Neural cell (in vitro differentiated cells): ENCODE measurements around the gene PLEKHH2. TPM values are rescaled to one million over a fixed set of nuclear protein-coding genes. Genes with fewer than 3 reads are reported as not detected.
A peak's percentile ranks its signal among the peaks of the same experiment; 100 is the strongest.

Experiments
- H2AFZ ChIP-seq: fragments of 200-600, 300-800 bp; sonication (generic), shearing (Covaris generic); 2 replicates; pipeline ENCODE4 v1.6.0; 2014; ENCODE audit warnings: low read depth, mild to moderate bottlenecking, antibody characterized with exemption, low read length, moderate library complexity
- H3F3A ChIP-seq: fragments of 200-600 bp; shearing (Covaris generic); 2 replicates; pipeline ENCODE4 v1.6.1; 2016; ENCODE audit warnings: mild to moderate bottlenecking, moderate library complexity, mixed read lengths, antibody characterized with exemption, low read length; ENCODE audit not compliant: insufficient read depth, poor library complexity, severe bottlenecking
- H3K27ac ChIP-seq: fragments of 200-600, 300-800 bp; sonication (generic), shearing (Covaris generic); 2 replicates; pipeline ENCODE4 v1.5.1; 2014; ENCODE audit warnings: mild to moderate bottlenecking, low read length, moderate library complexity
- H3K27me3 ChIP-seq: fragments of 300-800, 200-600 bp; sonication (generic), shearing (Covaris generic); 2 replicates; pipeline ENCODE4 v1.6.0; 2014; ENCODE audit warnings: mild to moderate bottlenecking, low read depth, low read length, moderate library complexity; ENCODE audit not compliant: insufficient read depth
- H3K36me3 ChIP-seq: fragments of 300-800, 200-600 bp; sonication (generic), shearing (Covaris generic); 2 replicates; pipeline ENCODE4 v1.5.1; 2014; ENCODE audit warnings: mild to moderate bottlenecking, antibody characterized with exemption, low read length, moderate library complexity; ENCODE audit not compliant: insufficient read depth
- H3K4me2 ChIP-seq: fragments of 300-800, 200-600 bp; sonication (generic), shearing (Covaris generic); 2 replicates; pipeline ENCODE4 v1.6.0; 2014; ENCODE audit warnings: mild to moderate bottlenecking, low read length
- H3K4me3 ChIP-seq: fragments of 300-800, 200-600 bp; sonication (generic), shearing (Covaris generic); 2 replicates; pipeline ENCODE4 v1.5.1; 2014; ENCODE audit warnings: mild to moderate bottlenecking, low read length, moderate library complexity
- H3K79me2 ChIP-seq: fragments of 200-600 bp; shearing (Covaris generic); replicated peaks from 2 replicates; pipeline ENCODE4 v1.6.0; 2014; ENCODE audit warnings: mild to moderate bottlenecking, low read length, moderate library complexity; ENCODE audit not compliant: insufficient read depth
- H3K9ac ChIP-seq: fragments of 300-800, 200-600 bp; sonication (generic), shearing (Covaris generic); 2 replicates; pipeline ENCODE4 v1.6.1; 2016; ENCODE audit warnings: mild to moderate bottlenecking, low read length, mixed read lengths
- H3K9me2 ChIP-seq: fragments of 200-600 bp; shearing (Covaris generic); 2 replicates; pipeline ENCODE4 v1.6.1; 2016; ENCODE audit warnings: mild to moderate bottlenecking, low read length, mixed read lengths; ENCODE audit not compliant: insufficient read depth
- H3K9me3 ChIP-seq: fragments of 200-600, 300-800 bp; sonication (generic), shearing (Covaris generic); 2 replicates; pipeline ENCODE4 v1.6.1; 2016; ENCODE audit warnings: mild to moderate bottlenecking, mixed run types, low read length, moderate library complexity, mixed read lengths
- H4K20me1 ChIP-seq: fragments of 200-600 bp; shearing (Covaris generic); 2 replicates; pipeline ENCODE4 v1.6.1; 2016; ENCODE audit warnings: mild to moderate bottlenecking, mixed run types; ENCODE audit not compliant: insufficient read depth
- EP300 ChIP-seq: fragments of 450-650 bp; conservative IDR thresholded peaks from 2 replicates; pipeline ENCODE4 v1.6.1; 2014; ENCODE audit warnings: antibody characterized with exemption, mild to moderate bottlenecking, moderate library complexity; ENCODE audit not compliant: poor library complexity, severe bottlenecking
- EZH2 ChIP-seq: fragments of 200-600, 300-800 bp; shearing (Covaris generic), sonication (generic); IDR thresholded peaks from 2 replicates; pipeline ENCODE4 v1.6.1; 2014; ENCODE audit warnings: antibody characterized with exemption, low read length, borderline replicate concordance, mild to moderate bottlenecking; ENCODE audit not compliant: insufficient read depth, poor library complexity, severe bottlenecking
- MXI1 ChIP-seq: fragments of 450-650 bp; conservative IDR thresholded peaks from 2 replicates; pipeline ENCODE4 v1.6.1; 2014; ENCODE audit warnings: antibody characterized with exemption, mild to moderate bottlenecking; ENCODE audit not compliant: poor library complexity, severe bottlenecking
- POLR2AphosphoS5 ChIP-seq: IDR thresholded peaks from 2 replicates; pipeline ENCODE4 v1.6.1; 2012
- RAD21 ChIP-seq: fragments of 450-650 bp; conservative IDR thresholded peaks from 2 replicates; pipeline ENCODE4 v1.6.1; 2014; ENCODE audit warnings: antibody characterized with exemption, mild to moderate bottlenecking, moderate library complexity
- SMC3 ChIP-seq: fragments of 450-650 bp; conservative IDR thresholded peaks from 2 replicates; pipeline ENCODE4 v1.6.1; 2014; ENCODE audit warnings: antibody characterized with exemption, mild to moderate bottlenecking, moderate library complexity; ENCODE audit not compliant: poor library complexity
- TAF1 ChIP-seq: IDR thresholded peaks from 2 replicates; pipeline ENCODE4 v1.6.1; 2012; ENCODE audit warnings: low read depth
- polyA plus RNA-seq: library from polyadenylated mRNA; depleted of rRNA; stranded (reverse); fragments of >200 nt; gene quantifications from 2 replicates; pipeline ENCODE4 v1.2.3, GENCODE V29; 2014
- TF ChIP-seq, protein P1 (sequence below): IDR thresholded peaks from 2 replicates; pipeline ENCODE4 v1.6.1; 2012; ENCODE audit warnings: borderline replicate concordance
- TF ChIP-seq, protein P2 (sequence below): fragments of 450-650 bp; IDR thresholded peaks from 2 replicates; pipeline ENCODE4 v1.5.1; 2014; ENCODE audit warnings: antibody characterized with exemption, mild to moderate bottlenecking, moderate library complexity; ENCODE audit not compliant: poor library complexity, severe bottlenecking

PLEKHH2 gene
- polyA plus RNA-seq, 1 donor from 2014 or later: 0.50 TPM

DNA sequence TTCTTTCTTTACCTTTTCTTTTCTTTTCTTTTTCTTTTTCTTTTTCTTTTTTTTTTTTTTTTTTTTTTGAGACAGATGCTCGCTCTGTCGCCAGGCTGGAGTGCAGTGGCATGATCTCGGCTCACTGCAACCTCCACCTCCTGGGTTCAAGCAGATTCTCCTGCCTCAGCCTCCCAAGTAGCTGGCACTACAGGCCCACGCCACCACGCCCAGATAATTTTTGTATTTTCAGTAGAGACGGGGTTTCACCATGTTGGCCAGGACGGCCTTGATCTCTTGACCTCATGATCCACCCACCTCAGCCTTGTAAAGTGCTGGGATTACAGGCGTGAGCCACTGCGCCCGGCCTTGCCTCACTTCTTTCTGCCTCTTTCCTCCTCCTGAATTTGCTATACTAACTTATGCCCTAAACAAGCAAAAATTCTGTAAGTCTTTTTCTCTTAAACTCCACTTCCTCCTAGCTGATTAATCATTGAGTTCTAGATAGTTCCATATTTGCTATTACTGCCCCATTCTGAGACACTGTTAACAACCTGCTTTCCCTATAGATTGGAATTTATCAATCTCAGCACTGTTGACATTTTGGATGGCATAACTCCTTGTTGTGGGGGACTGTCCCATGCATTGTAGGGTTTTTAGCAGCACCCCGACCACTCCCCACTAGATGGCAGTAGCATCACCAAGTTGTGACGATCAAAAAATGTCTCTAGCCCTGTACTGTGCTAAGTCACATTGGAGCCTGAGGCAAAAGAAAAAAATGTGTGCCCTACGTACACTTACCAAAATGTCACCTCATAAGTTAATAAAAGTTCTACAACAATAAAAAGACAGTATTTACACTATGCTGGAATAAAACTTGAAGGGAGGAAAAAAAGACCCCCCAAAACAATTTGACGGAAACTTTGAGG, 24.8 kb upstream of the PLEKHH2 start:
- Histone ChIP-seq H3K9ac (no peak overlapping the region), H2AFZ (no peak overlapping the region), H3K4me3 (no peak overlapping the region), H3F3A (no peaks in the 10 kb centered on the region), H3K36me3 (no peaks in the 10 kb centered on the region), H3K79me2 (no peaks in the 10 kb centered on the region), H3K9me2 (no peaks in the 10 kb centered on the region), H3K9me3 (no peaks in the 10 kb centered on the region), H4K20me1 (no peaks in the 10 kb centered on the region), H3K27me3 (no peaks in the 10 kb centered on the region), H3K4me2 (no peak overlapping the region), H3K27ac (no peak overlapping the region)
- peak; percentile 73 for TF ChIP-seq RAD21
- TF ChIP-seq, protein P1, sequence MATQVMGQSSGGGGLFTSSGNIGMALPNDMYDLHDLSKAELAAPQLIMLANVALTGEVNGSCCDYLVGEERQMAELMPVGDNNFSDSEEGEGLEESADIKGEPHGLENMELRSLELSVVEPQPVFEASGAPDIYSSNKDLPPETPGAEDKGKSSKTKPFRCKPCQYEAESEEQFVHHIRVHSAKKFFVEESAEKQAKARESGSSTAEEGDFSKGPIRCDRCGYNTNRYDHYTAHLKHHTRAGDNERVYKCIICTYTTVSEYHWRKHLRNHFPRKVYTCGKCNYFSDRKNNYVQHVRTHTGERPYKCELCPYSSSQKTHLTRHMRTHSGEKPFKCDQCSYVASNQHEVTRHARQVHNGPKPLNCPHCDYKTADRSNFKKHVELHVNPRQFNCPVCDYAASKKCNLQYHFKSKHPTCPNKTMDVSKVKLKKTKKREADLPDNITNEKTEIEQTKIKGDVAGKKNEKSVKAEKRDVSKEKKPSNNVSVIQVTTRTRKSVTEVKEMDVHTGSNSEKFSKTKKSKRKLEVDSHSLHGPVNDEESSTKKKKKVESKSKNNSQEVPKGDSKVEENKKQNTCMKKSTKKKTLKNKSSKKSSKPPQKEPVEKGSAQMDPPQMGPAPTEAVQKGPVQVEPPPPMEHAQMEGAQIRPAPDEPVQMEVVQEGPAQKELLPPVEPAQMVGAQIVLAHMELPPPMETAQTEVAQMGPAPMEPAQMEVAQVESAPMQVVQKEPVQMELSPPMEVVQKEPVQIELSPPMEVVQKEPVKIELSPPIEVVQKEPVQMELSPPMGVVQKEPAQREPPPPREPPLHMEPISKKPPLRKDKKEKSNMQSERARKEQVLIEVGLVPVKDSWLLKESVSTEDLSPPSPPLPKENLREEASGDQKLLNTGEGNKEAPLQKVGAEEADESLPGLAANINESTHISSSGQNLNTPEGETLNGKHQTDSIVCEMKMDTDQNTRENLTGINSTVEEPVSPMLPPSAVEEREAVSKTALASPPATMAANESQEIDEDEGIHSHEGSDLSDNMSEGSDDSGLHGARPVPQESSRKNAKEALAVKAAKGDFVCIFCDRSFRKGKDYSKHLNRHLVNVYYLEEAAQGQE: no peak
- peak; percentile 64 for TF ChIP-seq SMC3
- TF ChIP-seq, protein P2, sequence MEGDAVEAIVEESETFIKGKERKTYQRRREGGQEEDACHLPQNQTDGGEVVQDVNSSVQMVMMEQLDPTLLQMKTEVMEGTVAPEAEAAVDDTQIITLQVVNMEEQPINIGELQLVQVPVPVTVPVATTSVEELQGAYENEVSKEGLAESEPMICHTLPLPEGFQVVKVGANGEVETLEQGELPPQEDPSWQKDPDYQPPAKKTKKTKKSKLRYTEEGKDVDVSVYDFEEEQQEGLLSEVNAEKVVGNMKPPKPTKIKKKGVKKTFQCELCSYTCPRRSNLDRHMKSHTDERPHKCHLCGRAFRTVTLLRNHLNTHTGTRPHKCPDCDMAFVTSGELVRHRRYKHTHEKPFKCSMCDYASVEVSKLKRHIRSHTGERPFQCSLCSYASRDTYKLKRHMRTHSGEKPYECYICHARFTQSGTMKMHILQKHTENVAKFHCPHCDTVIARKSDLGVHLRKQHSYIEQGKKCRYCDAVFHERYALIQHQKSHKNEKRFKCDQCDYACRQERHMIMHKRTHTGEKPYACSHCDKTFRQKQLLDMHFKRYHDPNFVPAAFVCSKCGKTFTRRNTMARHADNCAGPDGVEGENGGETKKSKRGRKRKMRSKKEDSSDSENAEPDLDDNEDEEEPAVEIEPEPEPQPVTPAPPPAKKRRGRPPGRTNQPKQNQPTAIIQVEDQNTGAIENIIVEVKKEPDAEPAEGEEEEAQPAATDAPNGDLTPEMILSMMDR: peak; percentile 79

DNA sequence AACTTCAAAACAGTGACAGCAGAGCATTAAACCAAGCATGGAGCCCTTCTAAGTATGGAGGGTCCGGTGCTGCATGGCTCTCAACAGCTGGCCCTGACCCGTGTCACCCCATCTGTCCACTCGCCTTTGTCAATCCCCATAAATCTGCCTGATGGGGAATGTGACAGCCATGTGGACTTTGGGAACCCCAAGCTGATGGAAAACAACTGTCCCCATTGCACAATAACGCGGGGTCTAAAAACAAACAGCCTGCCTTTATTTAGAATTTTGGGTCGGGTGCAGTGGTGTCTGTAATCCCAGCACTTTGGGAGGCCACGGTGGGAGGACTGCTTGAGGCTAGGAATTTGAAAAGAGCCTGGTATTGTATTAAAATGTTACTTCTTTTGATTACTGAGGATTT, 24.1 kb upstream of the PLEKHH2 start:
- no peaks in the 10 kb centered on the region for H3K9me3 ChIP-seq
- no peaks in the 10 kb centered on the region for H3K79me2 ChIP-seq
- no peaks in the 10 kb centered on the region for H3K27me3 ChIP-seq
- no peaks in the 10 kb centered on the region for H3K36me3 ChIP-seq
- no peaks in the 10 kb centered on the region for H4K20me1 ChIP-seq
- TF ChIP-seq, protein P1: no peak
- TF ChIP-seq TAF1: no peak
- no peak for TF ChIP-seq MXI1
- no peak for TF ChIP-seq EZH2
- no peak for TF ChIP-seq SMC3
- no peak for TF ChIP-seq RAD21
- TF ChIP-seq EP300: no peak
- no peak for TF ChIP-seq POLR2AphosphoS5
- TF ChIP-seq, protein P2: no peak
- no peaks in the 10 kb centered on the region for H3F3A ChIP-seq
- no peak overlapping the region for H3K4me3 ChIP-seq
- no peaks in the 10 kb centered on the region for H3K9me2 ChIP-seq
- no peak overlapping the region for H3K27ac ChIP-seq
- no peak overlapping the region for H3K9ac ChIP-seq
- H3K4me2 ChIP-seq: no peak overlapping the region
- no peak overlapping the region for H2AFZ ChIP-seq
